Retina (tissue), 1 donor: ENCODE results near the gene NUP62.
"Not testable (repeated sequence)": the region's sequence is repeated elsewhere in the genome, so short reads cannot be mapped to it uniquely, and the experiment has no call there.

Experiments used
- DNase-seq: peaks from one replicate; pipeline ENCODE4 v3.0.0-alpha.2; 2016

Gene NUP62

GRCh38 chr19:49929121-49929610 lies at the start of gene NUP62, which contains the start of gene ATF5:
NUP62 (minus strand) TSS chr19:49929504; CDS start chr19:49909807, 19,697 bp downstream.
ATF5 (plus strand) TSS chr19:49929205; CDS start chr19:49930851, 1,646 bp downstream.
- DNase-seq = peak; percentile 98

GRCh38 chr19:49978324-49978723 lies 49.0 kb upstream of the NUP62 start:
- no peak for DNase-seq

- DNase-seq = no peak
These were observed 48.6 kb upstream of the NUP62 start for GRCh38 chr19:49977881-49978280.

GRCh38 chr19:49977076-49977475 lies 47.8 kb upstream of the NUP62 start:
- DNase-seq = no peak

GRCh38 chr19:49976496-49976895 lies 47.2 kb upstream of the NUP62 start:
- no peak for DNase-seq

GRCh38 chr19:49975051-49975450 lies 45.7 kb upstream of the NUP62 start:
- DNase-seq = no peak

GRCh38 chr19:49973987-49974386 lies 44.7 kb upstream of the NUP62 start:
- no peak for DNase-seq

GRCh38 chr19:49972841-49973240 lies 43.5 kb upstream of the NUP62 start:
- no peak for DNase-seq

GRCh38 chr19:49971991-49972411 lies 42.7 kb upstream of the NUP62 start:
- DNase-seq = no peak

GRCh38 chr19:49969355-49969754 lies 40.1 kb upstream of the NUP62 start:
- not testable (repeated sequence) for DNase-seq

- no peak for DNase-seq
These were observed 39.1 kb upstream of the NUP62 start for GRCh38 chr19:49968279-49968922.

GRCh38 chr19:49960980-49961379 lies 31.7 kb upstream of the NUP62 start, which contains the start of gene SIGLEC11:
SIGLEC11 (minus strand) TSS chr19:49961172; CDS start chr19:49961081, 91 bp downstream.
- not testable (repeated sequence) for DNase-seq

GRCh38 chr19:49959892-49960291 lies 30.6 kb upstream of the NUP62 start:
- not testable (repeated sequence) for DNase-seq

- not testable (repeated sequence) for DNase-seq
These were observed 29.3 kb upstream of the NUP62 start for GRCh38 chr19:49958596-49958995.

GRCh38 chr19:49958144-49958543 lies 28.8 kb upstream of the NUP62 start:
- not testable (repeated sequence) for DNase-seq

GRCh38 chr19:49957262-49957915 lies 28.1 kb upstream of the NUP62 start:
- DNase-seq = no peak

- DNase-seq = no peak
These were observed 26.8 kb upstream of the NUP62 start for GRCh38 chr19:49956115-49956495.

GRCh38 chr19:49954933-49955332 lies 25.6 kb upstream of the NUP62 start:
- no peak for DNase-seq

- DNase-seq = no peak
These were observed 25.0 kb upstream of the NUP62 start for GRCh38 chr19:49954092-49954829.

GRCh38 chr19:49953416-49953815 lies 24.1 kb upstream of the NUP62 start:
- no peak for DNase-seq

- DNase-seq = no peak
These were observed 23.6 kb upstream of the NUP62 start for GRCh38 chr19:49952906-49953305.

GRCh38 chr19:49952479-49952836 lies 23.2 kb upstream of the NUP62 start:
- no peak for DNase-seq

GRCh38 chr19:49951806-49952478 lies 22.6 kb upstream of the NUP62 start:
- no peak for DNase-seq
